GM19238 (cell line): ENCODE results near the gene ARHGAP26.
"Not testable (repeated sequence)": the region's sequence is repeated elsewhere in the genome, so short reads cannot be mapped to it uniquely, and the experiment has no call there.

Experiments used
- DNase-seq: peaks from one replicate; pipeline ENCODE4 v3.0.0; 2011; ENCODE audit warnings: low spot score; ENCODE audit not compliant: insufficient read length

ARHGAP26 gene

DNA sequence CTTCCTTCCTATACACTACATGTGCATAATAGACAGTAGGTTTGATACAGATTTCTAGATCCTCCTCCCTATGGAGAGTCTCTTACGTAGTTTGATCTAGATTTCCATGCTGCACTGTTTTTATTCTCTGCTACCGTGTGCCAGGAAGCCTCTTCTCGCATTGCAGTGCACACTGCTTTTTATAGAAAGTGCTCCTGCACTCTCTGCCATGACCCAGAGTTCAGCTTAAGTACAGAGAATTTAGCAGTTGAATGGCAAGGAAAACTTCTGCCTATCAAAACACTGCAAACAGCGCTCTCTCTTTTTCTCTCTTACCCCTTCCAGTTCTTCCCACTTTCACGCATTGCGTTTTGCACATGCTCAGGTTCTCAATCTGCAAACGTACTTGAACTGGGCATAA, 187.4 kb downstream of the ARHGAP26 start:
- no peak for DNase-seq

DNA sequence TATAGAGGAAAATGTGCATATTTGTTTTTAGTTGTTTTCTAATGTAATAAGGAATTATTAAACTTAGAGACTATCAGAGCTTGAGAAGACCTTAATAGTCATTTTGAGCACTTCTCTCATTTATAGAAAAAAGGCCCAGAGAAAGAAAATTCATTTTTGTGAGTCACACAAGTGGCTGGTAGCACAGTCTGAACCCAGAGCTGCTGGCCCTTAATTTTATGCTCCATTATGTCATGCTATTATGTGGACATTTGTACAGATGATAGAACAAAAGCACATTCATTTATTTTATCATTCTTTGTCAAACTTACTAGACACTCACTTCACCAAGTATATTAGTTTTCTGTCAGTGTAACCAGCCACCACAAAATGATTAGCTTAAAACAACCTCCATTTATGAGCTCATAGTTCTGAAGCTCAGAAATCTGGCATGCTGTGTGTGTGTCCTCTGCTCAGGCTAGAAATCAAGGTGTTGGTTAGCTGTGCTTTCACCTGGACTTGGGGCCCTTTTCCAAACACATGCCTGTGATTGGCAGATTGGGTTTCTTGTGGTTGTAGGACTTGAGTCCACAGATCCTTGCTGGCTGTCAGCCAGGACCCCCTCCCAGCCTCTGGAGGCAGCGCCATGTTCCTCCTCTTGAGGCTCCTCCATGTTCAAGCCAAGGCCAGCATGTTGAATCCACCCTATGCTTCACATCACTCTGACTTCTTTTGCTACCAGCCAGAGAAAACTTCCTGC, 188.9 kb downstream of the ARHGAP26 start:
- DNase-seq, result no peak

- DNase-seq, result no peak
Measured at GRCh38 chr5:142959683-142960657, 189.8 kb downstream of the ARHGAP26 start.

DNA sequence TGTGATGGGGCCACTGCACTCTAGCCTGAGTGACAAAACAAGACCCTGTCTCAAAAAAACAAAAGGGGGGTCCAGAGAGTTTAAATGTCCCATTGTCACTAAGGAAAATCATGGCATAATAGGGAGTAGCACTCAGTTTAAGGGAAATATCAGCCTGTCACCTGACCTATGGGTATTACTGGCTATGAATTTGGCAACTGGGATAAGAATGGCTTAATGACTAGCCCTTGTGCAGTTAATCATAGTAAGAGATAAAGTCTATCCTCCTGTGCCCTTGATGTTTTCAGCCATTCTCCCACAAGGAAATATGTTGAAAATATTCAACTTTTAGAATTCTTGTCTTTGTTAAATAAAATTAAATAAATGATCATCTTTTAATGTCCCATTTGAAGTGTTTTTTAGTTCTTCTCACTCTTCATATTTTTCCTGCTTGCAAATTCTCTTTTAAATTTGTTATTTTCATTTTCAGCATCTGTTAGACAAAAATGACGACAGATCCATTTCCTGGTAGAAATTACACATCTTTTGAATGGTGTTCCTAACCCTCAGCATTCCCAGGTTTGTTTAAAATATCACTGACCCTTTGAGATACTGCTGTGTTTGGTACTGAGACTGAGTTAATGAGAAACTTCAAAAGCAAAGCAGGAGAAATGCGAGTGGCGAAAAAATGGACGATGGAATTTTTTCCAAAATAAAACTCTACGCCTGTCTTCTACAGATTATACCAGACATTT, 191.4 kb downstream of the ARHGAP26 start:
- no peak for DNase-seq

- DNase-seq, result no peak
Measured at GRCh38 chr5:142962174-142962533, 192.0 kb downstream of the ARHGAP26 start.

GRCh38 chr5:142965258-142966120, 195.3 kb downstream of the ARHGAP26 start:
- not testable (repeated sequence) for DNase-seq

DNA sequence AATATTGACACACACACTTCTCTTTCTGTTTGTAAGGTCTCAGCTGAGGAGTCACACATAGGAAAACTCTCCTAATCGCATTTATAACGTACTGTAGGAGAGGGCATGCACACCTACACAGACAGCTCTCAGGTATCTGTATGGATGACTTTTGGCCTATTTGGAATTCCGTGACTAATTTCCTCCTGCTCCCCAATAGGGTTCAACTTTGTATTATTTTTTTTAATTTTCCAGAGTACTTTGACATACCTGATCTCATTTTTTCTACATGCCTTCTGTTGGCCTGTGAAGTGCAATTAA, 195.9 kb downstream of the ARHGAP26 start:
- no peak for DNase-seq

- DNase-seq, result no peak
Measured at GRCh38 chr5:142969186-142969585, 199.0 kb downstream of the ARHGAP26 start.

DNA sequence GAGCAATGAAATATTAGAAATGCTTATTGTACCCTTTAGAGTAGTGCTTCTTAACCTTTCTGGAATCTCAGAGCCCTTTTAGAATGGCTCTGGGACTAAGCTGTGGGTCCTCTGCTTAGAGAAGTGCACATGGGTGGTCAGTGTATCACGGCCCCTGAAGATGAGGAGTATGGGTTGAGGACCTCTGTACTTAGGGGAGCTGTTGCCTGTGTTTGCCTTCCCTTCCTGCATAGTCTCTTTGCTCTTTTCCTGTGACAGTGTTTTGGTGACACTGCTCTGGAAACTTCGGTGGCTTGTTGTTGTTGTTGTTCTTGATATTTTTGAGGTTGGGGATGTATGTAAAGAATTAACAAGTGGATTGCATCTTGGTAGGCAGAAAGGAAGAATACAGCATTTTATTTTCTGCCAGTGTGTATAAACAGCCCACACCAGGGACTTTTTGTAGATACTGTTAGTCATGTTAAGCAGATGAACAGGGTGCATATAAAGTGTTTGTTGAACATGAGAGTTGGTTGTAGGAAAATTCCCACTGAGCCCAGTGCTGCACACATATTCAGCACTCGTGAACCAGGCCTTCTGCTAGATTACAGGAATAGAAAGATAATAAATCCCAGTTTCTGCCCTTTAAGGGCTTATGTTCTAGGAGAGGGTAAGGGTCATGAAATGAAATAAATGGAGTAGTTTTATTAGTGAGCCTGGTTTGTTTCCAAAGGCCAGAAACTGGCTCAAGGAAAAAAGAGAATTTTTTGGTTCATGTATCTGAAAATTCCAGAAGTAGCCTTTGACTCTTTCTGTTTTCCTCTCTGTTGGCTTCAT, 199.7 kb downstream of the ARHGAP26 start:
- DNase-seq, result no peak

DNA sequence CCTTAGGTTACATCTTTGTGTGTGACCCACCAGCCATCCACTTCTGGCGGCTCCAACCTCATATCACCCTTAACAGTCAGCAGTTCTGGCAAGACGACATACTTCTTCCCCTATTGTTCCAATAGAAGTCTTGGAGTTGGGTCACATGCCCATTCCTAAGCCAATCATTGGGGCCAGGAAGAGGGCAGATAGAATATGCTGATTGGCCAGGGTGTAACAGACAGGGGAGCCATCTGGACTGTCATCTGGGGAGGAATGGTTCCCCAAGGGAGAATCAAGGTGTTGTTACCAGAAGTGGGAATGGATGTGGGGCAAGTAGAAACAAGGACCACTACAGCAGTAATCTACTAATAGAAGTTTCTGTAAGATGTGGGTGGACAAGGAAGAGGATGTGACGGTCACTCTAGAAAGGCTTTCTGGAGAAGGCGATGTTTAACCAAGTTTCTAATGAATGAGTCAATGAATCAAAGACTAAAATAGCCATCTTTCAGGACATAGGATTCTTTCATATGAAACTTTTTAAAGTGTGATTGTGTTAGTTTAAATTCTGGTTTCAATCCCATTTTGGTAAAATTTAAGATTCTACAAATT, 200.4 kb downstream of the ARHGAP26 start:
- DNase-seq, result no peak

GRCh38 chr5:142971303-142972013, 201.3 kb downstream of the ARHGAP26 start:
- no peak for DNase-seq

DNA sequence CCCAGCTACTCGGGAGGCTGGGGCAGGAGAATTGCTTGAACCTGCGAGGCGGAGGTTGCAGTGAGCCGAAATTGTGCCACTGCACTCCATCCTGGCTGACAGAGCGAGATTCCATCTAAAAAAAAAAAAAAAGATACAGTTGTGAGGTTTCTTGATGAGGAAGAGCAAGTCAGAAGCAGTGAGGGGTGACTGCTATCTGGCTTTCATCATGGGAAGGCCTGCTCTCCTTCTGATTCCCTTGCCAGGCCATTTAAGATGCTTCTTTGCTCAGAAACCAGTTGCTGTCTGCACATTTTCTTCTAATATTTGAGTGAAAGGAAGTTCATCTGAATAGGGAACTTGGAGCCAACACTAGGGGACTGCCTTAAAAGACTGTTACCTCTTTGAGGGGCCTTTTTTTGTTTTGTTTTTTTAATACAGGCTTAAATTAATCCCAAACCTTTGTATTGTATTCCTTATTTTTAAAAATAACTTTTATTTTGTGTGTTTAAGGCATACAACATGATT, 201.9 kb downstream of the ARHGAP26 start:
- DNase-seq, result no peak

GRCh38 chr5:142973932-142974331, 203.8 kb downstream of the ARHGAP26 start:
- DNase-seq, result no peak

GRCh38 chr5:142974409-142974808, 204.2 kb downstream of the ARHGAP26 start:
- no peak for DNase-seq

GRCh38 chr5:142976861-142977260, 206.7 kb downstream of the ARHGAP26 start:
- no peak for DNase-seq

DNA sequence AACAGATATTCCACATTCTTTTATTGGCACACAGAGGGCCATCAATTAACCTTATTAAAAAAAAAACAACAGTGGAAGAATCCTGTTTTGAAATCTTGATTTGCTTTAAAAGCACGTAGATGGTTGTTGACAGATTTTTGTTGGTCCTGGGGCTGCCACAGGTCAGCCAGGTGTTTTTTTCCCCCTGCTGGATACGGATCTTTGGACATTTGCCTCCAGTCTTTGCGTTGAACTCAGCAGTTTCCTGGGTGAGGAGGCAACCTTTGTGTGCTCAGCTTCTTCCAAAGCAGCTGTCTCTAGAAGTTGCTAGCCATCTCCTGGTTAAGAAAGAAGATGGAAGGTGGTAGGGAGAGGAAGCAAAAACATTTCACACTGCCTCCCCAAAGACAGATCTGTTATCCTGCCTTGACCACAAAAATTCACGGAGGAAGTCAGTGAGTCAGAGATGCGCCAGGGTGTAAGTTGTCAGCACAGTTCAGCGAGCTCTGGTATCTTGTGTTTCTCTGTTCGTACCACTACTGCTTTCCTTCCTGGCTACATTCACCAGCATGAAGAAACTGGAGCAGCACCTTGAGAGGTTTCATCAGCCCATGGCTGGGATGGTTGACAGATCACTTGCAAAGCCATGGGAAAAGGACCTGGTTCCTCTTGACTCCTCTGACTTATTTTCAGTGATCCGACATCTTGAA, 207.3 kb downstream of the ARHGAP26 start:
- DNase-seq, result no peak

DNA sequence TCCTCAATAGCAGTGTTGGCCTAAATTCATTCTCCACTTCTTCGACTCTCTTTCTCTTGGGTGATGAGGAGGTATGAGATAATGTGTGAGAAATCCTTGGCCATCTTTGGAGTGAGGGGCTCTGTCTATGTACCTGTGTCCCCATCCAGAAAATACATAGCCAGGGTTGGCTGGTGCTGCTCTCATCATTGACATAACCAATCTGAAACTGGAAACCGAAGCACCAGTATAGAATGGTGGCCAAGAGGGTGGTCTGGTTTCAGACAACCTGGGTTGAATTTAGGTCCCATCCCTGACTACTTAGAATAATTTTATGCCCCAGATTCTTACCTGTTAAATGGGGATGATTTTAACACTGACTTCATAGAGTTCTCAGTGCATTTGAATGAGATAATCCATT, 208.1 kb downstream of the ARHGAP26 start:
- DNase-seq, result no peak

GRCh38 chr5:142978726-142979125, 208.5 kb downstream of the ARHGAP26 start:
- DNase-seq, result no peak
